ENCODE measurements around the gene PTGR2.
"Not testable (repeated sequence)": the region's sequence is repeated elsewhere in the genome, so short reads cannot be mapped to it uniquely, and the experiment has no call there.

The PTGR2 gene

GRCh38 chr14:73833530-73834260, 17.9 kb upstream of the PTGR2 start:
- DNase-seq (ENCODE audit: low read depth): no peak

GRCh38 chr14:73834261-73834625, 17.4 kb upstream of the PTGR2 start:
- no peak for DNase-seq (ENCODE audit: low read depth)

DNA sequence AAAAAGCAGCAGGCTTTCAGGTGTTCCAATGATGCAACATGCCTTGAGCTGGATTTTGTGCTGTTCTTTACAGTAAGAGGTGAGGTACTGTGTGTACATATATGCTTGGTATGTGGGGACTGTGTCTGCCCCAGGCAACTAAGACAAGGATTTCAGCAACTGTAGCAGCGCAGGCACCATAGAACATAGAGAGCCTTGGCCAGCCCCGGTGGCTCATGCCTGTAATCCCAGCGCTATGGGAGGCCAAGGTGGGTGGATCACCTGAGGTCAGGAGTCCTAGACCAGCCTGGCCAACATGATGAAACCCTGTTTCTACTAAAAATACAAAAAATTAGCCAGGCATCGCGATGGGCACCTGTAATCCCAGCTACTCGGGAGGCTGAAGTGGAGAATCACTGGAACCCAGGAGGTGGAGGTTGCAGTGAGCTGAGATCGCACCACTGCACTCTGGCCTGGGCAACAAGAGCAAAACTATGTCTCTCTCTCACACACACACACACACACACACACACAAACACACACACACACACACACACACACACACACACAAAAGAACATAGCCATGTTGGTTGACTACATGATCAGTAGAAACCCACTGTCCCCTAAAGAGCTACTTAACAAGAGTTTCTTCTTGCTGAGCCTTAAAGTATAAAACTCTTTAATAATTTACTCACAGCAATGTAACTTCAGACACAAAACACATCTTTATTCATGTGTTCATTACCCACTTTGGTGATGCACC, 13.2 kb upstream of the PTGR2 start:
- DNase-seq (ENCODE audit: low read depth): not testable (repeated sequence)

- DNase-seq (ENCODE audit: low read depth): no peak
These were observed 9.4 kb upstream of the PTGR2 start for GRCh38 chr14:73842201-73842600.

GRCh38 chr14:73842851-73843250, 8.8 kb upstream of the PTGR2 start:
- DNase-seq (ENCODE audit: low read depth): no peak

DNA sequence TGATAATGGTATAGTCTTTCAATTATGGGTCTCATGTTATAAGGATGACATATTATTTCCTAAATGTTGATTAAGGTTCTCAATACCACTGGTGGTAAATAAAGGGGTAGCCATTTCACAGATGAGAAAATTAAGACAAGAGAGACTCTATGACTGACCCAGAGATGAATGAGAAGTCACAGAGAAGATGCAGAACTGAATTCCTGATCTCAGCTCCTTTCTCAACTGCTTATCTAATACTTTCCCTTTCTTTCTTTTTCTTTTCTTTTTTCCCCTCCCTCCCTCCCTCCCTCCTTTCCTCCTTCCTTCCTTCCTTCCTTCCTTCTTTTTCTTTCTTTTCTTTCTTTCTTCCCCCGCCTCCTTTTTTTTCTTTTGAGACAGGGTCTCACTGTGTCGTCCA, 8.3 kb upstream of the PTGR2 start:
- DNase-seq (ENCODE audit: low read depth): no peak

DNA sequence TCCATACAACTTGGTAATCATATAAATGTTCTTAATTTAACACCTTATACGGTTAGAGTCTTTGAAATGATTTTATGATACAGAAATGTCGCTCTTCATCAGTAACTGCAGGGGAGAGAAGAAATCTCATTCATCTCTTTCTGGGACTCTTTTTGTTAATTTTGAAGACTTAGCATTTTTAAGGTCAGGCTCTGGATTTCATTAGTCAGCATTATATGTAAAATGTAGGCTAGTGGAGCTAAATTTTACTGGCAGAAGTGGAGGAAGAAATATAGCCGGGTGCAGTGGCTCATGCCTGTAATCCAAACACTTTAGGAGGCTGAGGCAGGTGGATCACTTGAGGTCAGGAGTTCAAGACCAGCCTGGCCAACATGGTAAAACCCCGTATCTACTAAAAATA, 4.7 kb upstream of the PTGR2 start:
- DNase-seq (ENCODE audit: low read depth): no peak

GRCh38 chr14:73851000-73851399, 631 bp upstream of the PTGR2 start:
- no peak for DNase-seq (ENCODE audit: low read depth)

DNA sequence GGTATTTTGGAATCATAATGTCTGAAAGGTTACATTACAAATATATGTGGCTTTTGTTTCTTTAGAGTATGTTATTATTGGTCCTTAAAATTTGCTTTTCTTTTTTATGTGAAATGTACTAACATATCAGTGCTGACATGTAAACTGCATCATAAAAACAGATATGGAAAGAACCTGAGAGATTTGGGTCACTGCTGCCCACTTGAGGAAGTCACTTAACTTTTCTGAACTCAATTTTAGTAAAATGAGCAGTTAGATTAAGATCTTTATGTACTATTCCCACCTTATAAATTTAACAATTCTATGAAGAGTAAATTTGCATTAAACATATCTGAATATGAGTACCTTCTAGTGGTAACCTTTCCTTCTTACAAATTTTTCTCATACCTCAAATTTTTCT, 7.5 kb downstream of the PTGR2 start:
- no peak for DNase-seq (ENCODE audit: low read depth)

GRCh38 chr14:73861073-73861472, 9.4 kb downstream of the PTGR2 start:
- DNase-seq (ENCODE audit: low read depth): no peak

DNA sequence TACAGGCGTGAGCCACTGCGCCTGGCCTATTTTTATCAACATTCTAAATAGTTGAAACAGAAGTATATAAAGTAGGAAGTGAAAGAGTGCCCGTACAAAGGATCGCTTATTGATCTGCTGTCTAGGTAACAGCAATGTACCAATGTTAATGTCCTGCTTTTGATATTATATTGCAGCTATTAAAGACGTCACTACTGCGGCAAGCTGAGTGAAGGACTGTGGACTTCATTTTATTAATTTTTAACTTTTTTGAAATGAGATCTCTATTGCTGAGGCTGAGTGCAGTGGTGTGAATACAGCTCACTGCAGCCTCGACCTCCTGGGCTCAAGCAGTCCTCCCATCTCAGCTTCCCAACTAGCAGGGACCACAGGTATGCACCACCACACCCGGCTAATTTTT, 10.8 kb downstream of the PTGR2 start:
- no peak for DNase-seq (ENCODE audit: low read depth)

- no peak for DNase-seq (ENCODE audit: low read depth)
These were observed 11.6 kb downstream of the PTGR2 start for GRCh38 chr14:73863209-73863608.

DNA sequence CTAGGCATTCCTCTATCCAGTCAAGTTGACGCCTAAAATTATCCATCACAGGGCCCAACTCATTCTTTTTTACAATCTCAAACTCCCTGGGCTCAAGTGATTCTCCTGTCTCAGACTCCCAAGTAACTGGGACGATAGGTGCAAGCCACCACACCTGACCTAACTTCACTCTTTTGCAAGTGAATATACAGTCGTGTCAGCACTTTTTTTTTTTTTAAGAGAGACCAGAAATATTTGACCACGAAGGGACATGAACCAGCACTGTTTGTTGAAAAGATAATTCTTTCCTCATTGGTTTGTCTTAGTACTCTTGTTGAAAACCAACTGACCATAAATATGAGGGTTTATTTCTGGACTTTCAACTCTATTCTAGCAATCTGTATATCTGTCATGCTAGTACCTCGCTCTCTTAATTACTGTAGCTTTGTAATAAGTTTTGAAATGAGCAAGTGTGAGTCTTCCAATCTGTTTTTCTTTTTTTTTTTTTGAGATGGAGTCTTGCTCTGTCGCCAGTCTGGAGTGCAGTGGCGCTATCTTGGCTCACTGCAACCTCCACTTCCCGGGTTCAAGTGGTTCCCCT, 14.0 kb downstream of the PTGR2 start:
- no peak for DNase-seq (ENCODE audit: low read depth)

DNA sequence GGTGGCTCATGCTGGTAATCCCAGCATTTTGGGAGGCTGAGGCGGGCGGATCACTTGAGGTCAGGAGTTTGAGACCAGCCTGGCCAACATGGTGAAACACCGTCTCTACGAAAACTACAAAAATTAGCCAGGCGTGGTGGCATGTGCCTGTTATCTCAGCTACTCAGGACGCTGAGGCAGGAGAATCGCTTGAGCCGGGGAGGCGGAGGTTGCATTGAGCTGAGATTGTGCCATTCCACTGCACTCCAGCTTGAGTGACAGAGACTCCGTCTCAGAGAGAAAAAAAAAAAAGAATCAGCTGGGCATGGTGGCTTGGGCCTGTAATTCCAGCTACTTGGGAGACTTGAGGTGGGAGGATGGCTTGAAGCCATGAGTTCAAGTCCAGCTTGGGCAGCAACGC, 18.1 kb downstream of the PTGR2 start:
- not testable (repeated sequence) for DNase-seq (ENCODE audit: low read depth)

DNA sequence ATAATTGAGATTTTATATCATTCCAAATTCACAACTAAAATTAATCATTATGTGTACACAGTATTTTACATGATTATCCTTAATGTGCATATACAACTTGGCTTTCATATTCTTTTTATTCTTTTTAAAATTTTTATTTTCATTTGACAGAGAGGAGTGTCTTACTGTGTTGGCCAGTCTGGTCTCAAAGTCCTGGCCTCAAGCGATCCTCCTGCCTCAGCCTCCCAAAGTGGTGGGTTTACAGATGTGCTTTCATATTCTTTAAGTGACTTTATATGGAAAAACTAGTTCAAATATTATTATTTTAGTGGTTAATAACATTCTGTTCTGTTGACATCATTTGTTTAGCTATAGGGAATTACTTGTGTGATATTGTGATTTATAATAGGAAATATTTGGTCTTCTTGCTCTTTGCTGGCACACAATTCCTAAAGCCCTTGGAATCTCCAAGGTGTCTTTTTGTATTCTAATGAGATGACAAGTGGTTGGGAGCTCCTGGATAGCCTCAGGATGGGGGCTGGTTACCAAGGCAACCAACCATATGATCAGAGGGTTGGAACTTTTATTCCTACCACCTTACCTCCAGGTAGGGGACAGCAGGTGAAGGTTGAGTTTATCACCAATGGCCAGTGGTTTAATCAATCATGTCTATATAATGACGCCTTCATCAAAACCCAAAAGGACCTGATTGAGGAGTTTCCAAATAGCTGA, 19.0 kb downstream of the PTGR2 start:
- DNase-seq (ENCODE audit: low read depth): no peak

GRCh38 chr14:73873660-73874059, 22.0 kb downstream of the PTGR2 start:
- no peak for DNase-seq (ENCODE audit: low read depth)

GRCh38 chr14:73877790-73878189, 26.2 kb downstream of the PTGR2 start:
- DNase-seq (ENCODE audit: low read depth): no peak

DNA sequence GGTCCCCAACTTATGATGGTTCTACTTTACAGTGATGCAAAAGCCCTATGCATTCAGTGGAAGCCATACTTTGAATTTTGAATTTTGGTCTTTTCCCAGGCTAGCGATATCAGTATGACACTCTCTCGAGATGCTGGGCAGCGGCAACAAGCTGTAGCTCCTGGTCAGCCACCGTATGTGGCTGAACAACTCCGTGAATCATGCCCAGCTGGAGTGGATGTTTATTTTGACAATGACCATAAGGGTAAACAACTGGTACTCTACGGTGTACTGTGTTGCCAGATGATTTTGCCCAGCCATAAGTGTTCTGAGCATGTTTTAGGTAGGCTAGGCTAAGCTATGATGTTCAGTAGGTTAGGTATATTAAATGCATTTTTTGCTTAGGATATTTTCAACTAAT, 26.8 kb downstream of the PTGR2 start:
- DNase-seq (ENCODE audit: low read depth): no peak

- DNase-seq (ENCODE audit: low read depth): no peak
These were observed 27.4 kb downstream of the PTGR2 start for GRCh38 chr14:73879027-73879426.

- DNase-seq (ENCODE audit: low read depth): no peak
These were observed 33.0 kb downstream of the PTGR2 start for GRCh38 chr14:73884438-73885190.

DNA sequence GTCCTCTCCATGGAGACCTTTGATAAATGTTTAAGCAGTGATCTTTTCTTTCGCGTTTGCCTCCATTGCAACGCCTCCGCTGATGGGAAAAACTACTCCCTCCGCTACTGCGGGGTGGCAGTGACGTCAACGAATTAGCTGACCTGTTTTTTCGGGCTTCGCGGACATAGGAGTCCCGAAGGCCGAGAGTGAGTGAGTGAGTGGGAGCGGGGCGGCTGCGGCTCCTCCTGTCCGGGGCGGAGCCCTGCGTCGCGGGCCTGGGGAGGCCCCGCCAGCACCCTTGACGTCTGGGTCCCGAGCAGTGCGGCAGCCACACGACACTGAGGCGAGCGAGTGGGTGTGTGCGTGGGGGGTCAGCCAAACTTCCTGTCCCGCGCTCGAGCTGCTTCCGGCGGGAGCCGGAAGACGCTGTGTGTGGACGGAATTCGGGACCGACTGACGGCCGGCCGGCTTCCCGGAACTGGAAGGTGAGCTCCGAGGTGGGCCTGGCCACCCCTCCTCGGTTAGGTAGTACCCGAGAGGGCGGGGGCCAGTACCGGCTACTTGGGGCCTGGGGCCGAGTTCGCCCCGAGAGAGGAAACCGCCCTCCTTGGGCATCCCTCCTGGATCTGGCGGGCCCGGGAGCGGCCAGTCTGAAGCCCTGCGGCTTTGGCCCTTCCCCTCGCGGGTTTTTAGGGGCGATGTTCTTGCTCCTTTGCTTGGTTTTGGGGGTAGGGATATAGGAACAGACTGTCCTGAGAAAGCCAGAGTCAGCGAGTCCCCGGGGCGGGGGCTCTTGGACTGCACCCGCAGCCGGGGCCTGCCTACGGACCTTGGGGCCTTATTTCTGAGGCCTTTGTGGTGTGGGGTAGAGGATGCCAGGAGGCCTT, 35.1 kb downstream of the PTGR2 start, which contains the start of gene ZNF410:
ZNF410 (plus strand) TSS at position 411 of the 869 bp plus-strand sequence. CDS start 5,317 bp downstream, outside the sequence.
- peak; percentile 68 for DNase-seq (ENCODE audit: low read depth)

Measured in stimulated activated CD8-positive, alpha-beta memory T cell treated with anti-CD3 and anti-CD28 coated beads, Interleukin-15, amount 100 ng/mL, for 1 hour (primary cell).